HK-2 (cell line): ENCODE measurements around the gene HGF.

ENCODE experiments used
- DNase-seq: peaks from one replicate; pipeline ENCODE4 v3.0.0-alpha.2; 2018; ENCODE audit not compliant: unreplicated experiment

Gene HGF

DNA sequence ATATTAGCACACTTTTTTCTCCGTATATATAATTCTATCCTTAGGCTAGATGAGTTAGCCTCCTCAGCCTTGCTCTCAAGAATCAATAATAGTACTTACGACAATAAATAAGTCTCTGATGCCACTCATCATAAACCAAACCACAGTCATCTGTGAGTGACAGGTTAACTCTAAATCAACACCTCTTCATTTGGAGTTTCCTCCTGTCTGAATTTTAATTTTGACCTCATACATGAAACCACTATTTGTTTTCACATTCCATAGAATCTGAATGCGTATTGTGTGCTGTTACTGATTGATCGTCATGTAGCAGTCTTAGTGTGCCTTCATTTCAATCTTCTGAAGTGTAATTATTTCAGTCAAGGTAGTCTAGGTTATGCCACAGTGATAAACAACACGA, 85.8 kb downstream of the HGF start:
- no peak for DNase-seq

DNA sequence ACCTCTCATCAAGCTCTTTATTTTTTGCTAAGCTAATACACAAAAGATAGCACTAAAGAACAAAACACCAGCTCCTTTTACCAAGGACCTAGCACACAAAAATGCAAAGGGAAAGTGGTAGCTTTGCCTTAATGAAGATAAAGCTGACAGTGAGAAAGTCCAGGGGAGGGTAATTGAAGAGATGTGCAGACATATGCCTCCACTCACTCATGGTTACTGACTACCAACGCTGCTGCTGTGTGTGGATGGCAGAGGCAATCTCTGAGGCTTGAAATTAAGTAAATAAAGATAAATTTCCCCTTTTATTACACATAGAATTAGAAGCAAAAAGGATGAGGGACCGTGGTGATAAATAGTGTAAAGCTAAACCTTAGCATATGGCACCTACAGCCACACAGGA, 87.0 kb downstream of the HGF start:
- DNase-seq: no peak

DNA sequence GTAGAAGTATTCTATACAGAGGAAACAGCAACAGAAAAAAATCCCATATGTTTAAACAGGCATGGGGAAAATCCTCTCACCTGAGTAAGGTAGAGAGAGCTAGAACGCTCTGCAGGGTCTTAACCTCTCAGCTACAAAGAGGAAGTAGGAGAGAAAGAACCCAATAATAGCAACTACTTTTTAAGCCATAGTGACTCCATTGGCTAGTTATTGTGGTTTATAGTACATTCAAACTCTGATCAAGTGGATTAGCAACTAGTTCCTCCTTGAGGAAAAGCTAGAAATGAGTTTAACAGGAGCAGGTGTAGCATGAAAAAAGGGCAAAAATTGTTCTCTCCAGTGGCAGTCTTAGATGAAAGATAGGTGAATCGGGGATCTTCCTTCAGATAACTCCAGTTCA, 89.7 kb downstream of the HGF start:
- no peak for DNase-seq

DNA sequence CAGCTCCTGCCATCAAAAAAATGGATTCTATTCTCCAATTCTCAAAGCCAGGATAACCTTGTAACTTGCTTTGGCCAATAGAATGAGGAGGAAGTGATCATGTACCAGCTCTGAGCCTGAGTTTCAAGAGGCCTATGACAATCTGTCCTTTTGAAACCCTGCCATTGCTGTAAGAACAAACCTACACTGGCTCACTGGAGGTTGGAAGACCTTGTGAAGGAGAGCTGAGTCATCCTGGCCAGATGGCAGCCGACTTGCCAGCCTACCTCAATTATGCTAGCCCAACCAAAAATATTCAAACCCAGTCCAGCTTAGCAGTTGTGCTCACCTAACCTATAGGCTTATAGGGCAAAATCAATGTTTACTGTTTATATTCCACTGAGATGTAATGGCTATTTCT, 93.0 kb downstream of the HGF start:
- no peak for DNase-seq

DNA sequence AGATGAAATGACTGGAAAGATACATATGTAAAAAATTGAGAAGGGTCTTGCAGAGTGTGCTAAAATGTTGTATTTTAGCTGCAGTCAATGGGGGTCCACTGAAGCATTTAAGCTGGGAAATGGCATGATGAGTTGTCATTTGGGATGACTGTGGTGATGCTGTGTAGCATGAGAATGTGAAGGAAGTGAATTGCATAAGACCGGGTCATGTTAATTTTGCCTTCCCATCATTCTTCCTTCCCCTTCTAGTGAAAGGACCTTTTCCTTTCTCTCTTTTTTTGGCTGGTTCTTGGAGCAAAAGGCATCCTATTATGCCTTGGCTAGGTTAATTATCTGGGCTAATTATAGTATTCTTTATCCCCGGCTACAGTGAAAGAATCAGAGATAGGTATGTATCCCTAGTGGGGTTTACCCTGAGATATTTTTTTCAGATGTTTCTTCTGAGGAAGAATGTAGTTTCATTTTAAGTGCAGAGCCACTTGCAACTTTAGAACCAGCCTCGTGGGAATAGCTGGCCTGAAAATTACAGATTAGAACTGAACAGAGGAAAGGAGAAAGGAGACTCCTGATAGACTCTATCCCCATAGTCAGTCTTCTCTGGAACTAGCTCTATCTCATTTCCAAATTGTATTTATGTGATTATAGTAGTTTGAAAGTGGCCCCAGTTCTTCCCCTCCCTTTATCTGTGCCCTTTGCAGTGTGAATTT, 93.6 kb downstream of the HGF start:
- DNase-seq: no peak

DNA sequence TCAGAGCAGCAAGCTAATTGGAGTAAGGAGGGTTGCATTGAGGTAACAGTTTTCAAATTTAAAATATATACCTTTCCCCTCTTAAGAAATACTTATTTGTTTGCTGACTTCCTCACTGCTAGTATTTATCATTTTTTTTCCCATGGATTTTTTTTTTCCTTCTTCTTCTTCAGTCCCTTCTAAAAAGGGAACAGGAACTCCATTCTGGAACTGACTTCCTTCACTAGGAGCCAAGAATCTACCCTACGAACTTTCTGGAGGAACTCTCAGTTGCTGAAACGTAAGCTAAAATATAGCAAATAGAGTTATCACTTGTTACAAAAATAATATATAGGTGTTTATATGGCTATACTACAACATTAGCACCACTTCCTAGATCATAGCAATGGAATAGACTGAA, 95.4 kb downstream of the HGF start:
- DNase-seq: no peak

DNA sequence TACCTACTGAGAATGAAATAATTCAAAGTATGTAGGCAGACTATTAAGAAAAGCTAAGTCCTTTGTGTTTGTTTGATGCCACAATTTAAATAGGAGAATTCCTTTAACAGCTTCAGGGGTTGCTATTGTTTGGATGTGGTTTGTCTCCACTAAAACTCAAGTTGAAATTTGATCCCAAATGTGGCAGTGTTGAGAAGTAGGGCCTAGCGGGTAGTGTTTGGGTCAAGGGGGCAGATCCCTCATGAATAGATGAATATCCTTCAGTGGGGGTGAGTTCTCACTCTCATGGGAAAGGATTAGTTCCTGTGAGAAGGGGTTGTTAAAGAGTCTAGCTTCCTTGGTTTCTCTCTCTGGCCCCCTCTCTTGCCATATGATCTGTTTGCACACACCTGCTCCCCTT, 97.0 kb downstream of the HGF start:
- no peak for DNase-seq

DNA sequence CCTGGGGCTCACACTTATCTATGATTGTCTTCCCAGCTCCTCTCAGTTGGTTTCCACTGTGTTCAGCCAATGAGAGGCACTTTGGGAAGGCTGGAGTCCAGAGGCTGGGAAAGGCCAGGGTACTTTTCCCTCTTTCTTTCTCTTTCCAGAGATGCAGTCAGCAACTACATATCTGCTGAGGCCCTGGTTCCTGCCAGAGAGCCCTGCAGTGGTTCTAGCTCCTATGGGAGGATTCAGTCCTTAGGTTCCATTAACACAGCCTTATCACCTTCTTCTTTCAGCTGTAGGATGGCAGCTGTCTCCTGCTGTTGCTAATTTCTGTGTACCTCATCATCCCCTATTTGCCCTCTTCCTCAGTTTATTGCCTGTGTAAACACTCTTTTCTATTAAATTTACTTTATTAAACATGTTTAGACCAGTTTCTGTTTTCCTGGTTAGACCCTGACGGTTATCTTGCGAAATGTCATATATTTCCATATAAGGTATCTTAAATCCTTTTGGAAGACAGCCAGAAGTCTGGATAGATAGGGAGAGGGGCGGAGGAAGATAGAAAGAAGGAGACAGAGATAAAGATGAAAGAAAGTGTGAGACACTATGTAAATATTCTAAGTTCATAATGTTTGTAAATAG, 100.3 kb downstream of the HGF start:
- DNase-seq: no peak

DNA sequence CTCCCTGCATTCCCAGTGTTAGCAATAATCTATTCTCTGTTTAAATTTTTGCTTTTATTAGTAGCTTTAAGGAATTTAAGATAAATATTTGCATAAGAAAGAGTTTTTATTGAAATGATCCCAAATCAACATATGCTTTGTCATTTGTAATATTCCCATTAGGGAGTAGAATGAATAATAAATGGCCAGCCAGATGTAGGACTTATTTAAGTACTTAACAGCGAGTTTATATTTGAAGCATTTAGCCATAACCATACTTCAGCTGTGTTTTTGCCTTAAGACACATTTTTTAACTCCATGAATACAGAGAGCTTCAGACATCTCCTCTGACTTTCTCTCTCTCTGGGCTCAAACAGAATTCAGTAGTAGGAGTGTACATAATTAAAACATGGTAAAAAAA, 103.6 kb downstream of the HGF start:
- DNase-seq: no peak

DNA sequence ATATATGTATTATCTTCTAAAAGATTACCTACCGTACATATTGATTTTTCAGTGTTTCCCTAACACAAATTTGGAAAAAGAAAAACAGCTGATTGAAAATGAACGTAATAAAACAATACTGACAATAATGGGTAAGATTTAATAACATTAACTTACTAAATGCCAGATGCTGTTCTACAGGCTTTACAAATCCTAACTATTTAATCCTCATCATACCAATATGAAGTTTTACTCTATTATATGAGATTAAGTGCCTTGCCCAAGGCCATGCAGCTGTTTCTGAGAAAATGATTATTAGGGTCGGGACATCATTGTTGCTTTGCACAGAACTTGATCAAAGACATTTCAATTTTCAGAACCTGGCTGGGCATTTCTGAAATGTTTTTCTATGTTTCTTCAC, 104.6 kb downstream of the HGF start:
- no peak for DNase-seq

DNA sequence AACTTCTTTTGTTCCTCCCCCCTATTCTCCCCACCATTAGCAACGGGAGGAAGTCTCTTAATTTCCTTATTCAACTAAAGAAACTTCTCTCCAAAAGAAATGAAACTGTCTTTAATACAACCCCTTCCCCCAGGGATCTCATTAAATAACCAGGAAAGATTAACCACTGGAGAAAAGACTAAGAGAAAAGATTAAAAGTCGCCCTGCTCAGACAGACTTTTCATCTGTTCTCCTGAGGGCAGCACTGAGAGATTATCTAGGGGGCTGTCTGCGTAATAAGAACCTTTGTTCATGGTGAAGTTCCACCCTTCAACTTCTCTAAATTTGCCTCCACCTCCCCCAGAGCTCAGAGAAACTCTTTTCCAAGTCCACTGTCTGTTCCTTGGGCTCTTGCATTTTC, 105.5 kb downstream of the HGF start:
- no peak for DNase-seq

DNA sequence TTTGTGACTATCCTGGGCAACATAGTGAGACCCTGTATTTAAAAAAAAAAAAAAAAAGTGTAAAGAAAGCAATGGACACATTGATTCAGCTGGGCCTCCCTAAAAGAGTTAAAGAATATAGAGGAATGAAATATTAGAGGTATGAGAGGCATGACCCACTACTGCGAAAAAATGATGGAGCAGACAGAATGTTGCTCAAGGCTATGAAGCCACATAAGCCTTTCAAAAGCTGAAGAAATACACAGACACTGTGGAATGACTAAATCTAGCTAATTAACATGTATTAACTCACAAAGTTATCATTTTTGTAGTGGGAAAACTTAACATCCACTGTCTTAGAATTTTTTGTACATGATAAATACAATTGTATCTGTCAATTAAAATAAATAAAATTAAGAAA, 107.3 kb downstream of the HGF start:
- DNase-seq: no peak

DNA sequence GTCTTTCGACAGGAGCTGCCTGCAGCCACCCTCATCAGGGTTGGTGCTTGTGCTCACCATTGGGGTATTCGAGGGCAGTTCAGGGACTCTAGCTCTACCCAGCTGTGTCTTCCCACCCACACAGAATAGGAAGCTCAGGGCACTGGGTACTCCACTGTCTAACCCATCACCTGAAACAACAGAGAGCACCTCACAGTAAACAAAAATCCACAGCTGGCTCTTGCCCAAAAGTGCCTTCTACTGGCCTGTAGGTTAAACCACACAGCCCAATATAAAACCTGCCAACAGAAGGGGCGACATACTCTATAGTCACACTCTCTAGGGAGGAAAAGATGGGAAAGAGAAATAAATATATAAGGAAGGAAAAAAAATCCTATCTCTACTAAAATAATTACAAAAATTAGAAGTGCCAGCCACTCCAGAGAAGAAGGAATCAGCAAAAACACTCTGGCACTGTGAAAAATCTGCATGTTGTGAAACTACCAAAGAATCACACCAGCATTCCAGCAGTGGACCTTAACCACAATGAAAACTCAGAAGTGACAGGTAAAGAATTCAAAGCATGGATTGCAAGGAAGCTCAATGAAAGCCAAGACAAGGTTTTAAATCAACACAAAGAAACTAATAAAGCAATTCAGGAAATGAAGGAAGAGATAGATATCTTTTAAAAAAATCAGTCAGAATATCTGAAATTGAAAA, 110.0 kb downstream of the HGF start:
- DNase-seq: no peak

DNA sequence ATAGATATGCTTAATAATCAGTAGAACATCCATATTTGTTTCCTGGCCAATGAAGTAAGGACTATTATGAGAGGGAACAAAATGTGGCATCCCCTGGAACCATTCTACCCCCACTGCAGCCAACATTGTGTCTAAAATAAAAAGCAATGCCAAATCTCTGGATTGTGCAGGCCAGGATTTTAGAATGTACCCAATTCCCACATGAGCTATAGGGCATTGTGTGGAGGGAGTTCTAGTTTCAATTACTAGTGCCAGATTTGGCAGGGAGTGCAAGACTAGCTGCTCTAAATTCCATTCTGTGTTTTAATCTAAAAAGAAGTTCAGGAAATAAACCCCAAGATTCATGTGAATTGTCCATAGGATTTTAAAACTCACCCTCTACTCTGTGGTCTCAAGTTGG, 112.3 kb downstream of the HGF start:
- DNase-seq: no peak

DNA sequence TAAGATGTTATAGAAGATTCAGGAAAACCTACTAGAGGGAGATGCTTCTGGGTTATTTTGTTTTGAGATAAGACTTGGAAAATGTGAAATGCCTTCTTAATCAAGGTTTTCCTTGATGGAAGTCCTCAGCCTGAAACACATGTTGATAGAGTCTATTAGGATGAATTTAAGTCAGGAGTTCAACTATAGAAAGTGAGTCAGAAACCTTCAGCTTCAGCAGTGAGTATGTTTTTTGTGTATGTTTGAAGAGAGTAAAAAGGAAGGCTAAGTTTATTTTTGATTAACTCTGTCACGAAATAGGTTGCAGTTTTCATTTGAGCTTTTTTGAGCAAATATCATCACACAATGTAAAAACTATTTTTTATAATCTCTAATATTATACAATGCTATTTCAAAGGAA, 114.6 kb downstream of the HGF start:
- DNase-seq: no peak

DNA sequence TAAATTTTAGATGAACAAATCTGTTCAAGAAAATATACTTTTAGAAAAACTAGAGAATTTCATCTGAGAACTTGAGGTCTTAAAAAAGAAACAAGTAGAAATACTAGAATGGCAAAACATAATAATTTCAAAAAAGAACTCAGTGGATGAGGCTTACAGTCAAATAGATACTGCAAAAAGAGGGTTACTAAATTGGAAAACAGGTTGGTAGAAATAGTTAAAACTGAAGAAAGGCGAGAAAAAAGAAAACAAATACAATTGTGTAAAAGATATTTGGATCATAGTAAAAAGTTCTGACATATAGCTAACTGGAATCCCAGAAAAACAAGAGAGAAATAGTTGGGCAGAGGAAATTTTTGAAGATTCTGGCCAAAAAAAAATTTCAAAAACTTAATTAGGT, 117.6 kb downstream of the HGF start:
- no peak for DNase-seq
